ENCODE measurements around the gene KCNIP1.

GRCh38 chr5:170504616-170505266 lies 921 bp downstream of the KCNIP1 start:
- TF ChIP-seq POLR2AphosphoS5 (IDR thresholded peaks at IDR 0.05) (no peak), CTCF (IDR thresholded peaks at IDR 0.05) (no peak), EP300 (IDR thresholded peaks at IDR 0.05) (no peak), POLR2A (IDR thresholded peaks at IDR 0.05) (no peak)
